SH-SY5Y (cell line): ENCODE results near the gene TNKS2.

Experiments used
- GATA2 ChIP-seq: IDR thresholded peaks from 2 replicates; pipeline ENCODE4 v1.6.1; 2011; ENCODE audit warnings: mild to moderate bottlenecking, low read depth, low read length
- GATA3 ChIP-seq: IDR thresholded peaks from 2 replicates; pipeline ENCODE4 v1.6.1; 2011; ENCODE audit warnings: low read depth, mild to moderate bottlenecking, low read length, moderate library complexity

GRCh38 chr10:91768123-91768522 lies 30.1 kb upstream of the TNKS2 start:
- TF ChIP-seq GATA2 (no peak), GATA3 (no peak)
